Measurements from ENCODE around the gene GPRIN3.
"Not testable (repeated sequence)": the region's sequence is repeated elsewhere in the genome, so short reads cannot be mapped to it uniquely, and the experiment has no call there.

GPRIN3 gene

DNA sequence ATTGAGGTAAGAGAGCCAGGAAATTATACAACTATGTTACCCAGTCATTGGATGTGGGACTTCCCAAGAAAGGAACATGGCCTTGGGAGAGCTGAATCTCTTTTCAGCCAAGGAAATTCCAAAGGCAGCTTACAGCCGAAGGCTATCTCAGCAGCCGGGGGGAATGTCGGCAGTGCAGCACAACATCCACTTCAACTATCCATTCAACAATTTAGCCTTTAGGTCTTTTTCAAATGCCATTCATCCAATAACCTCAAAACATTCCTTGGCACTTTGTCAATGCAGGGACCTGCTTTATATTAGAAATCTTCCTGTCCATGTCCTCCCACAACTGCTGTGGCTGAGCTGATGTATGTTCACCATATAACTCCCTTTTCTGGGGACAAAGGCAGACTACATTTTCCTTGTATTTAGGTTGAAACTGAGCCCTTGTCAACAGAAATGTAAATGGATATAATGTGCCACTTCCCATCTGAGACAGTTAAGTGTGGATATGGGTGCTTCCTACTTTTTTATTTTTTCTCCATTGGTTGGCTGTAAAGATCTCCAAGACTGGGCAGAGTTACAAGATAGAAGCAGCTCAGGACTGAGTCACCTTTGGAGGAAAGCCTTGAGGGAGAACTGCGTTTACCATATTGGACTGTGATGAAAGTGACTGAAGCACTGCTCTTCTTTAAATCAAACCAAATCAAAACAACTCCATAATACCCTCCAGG, 94.8 kb downstream of the GPRIN3 start:
- DNase-seq = no peak

DNA sequence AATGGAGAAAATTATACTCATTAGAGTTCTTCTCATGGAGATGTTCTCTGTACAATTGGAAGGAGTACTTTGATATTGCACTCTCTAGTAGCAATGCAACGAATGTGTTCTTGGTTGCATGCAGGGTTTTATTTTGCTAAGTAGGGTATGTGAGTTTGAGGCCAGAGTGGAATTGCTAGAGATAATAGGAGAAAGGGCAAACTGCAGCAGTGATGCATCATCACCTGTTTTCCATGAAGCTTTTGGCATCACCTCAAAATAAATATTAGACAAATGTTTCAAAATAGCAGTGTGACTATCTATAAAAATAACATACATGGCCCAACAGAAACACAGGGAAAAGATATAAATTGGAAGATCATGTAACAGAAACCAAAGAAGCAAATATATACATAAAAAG, 103.0 kb downstream of the GPRIN3 start:
- DNase-seq = no peak

DNA sequence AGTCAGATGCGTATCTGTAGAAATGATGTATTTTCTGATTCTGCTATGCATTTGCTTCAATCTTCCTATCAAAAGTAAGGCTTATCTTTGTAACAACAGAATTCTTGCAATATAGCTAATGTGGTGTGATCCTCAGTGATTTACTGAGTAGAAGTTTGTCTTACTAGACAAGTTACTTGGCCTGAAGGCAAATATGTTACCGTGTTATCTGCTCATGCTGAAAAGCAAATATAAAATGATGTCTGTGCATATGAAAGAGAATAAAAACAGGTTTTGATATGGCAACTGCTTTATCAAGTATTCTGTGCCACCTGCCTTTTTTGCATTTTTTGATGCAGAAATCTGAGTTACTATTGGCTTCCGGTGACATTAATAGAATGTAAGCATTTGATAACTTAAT, 103.7 kb downstream of the GPRIN3 start:
- DNase-seq = no peak

DNA sequence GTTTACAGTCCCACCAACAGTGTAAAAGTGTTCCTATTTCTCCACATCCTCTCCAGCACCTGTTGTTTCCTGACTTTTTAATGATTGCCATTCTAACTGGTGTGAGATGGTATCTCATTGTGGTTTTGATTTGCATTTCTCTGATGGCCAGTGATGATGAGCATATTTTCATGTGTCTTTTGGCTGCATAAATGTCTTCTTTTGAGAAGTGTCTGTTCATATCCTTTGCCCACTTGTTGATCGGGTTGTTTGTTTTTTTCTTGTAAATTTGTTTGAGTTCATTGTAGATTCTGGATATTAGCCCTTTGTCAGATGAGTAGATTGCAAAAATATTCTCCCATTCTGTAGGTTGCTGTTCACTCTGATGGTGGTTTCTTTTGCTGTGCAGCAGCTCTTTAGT, 108.2 kb downstream of the GPRIN3 start:
- DNase-seq = not testable (repeated sequence)

DNA sequence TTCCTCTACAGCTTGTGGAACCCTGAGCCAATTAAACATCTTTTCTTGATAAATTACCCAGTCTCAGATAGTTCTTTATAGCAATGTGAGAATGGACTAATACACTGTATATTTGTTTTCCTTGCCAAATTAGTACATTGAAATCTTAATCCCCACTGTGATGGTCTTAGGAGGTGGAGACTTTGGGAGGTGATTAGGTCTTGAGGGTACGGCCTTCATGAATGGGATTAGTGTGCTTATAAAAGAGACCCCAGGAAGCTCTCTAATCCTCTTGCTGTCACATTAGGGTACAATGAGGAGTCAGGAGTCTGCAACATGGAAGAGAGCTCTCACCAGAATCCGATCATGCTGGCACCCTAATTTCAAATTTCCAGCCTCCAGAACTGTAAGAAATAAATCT, 109.7 kb downstream of the GPRIN3 start:
- no peak for DNase-seq

DNA sequence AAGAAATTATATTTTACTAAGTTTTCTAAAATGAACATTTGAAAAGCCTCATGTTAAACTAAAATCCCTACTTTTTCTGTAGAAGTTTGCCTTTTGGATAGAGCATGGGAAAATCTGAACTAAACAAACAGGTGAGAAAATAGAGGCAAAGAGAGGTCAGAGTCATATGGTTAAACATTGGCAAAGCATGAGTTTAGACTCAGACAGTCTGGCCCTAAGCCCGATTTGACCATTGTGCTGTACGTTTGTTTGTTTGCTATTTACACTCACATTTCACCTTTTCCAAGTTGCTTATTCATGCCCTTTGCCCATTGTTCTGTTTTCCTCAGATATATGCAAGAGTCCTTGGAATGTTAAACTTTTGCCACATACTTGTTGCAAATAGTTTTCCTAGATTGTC, 110.9 kb downstream of the GPRIN3 start:
- DNase-seq = no peak

DNA sequence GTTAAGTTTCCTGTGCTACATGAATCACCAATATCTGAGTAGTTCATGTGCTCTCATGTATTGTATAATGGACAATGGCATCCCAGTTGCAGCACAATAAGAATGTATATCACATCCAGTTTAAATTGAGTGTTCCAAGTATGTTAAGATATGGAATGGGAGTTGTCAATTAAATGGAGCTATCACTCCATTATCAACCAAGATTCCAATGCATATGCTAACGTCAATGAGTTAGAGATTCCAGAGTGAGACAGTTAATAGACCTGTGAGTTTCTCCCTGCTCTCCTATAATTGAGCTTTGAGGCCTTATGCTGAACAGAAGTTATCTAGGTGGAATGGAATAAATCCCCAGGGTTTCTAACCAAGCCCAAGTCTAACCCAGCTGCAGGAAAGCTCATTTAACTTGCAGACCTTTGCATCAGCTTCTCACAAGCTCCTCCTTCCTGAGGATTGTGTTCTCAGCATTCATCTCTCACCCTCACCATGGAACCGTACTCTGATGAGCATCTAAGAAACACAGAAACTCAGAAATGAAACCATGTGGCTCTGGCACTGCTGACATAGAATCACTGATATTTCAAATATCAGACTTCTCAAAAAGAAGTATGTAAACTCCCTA, 111.4 kb downstream of the GPRIN3 start:
- DNase-seq = no peak

DNA sequence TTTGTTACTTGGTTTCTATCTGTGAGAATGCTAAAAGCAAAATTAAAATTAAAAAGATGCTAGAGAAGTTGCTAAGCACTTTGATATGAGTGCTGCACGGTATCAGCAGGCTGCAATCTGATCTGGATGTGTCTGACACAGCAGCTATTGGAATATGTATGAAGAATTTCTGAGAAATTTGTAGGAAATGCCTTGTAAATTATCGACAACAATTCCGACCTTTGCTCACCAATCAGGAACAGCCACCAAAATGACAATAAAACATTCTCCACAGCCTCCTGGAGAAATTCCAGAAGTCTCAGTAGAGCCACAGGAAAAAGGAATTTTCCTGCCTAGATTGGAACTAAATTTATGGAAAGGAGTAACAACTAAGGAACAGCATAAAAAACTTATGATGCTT, 113.8 kb downstream of the GPRIN3 start:
- no peak for DNase-seq

All from stimulated activated CD4-positive, alpha-beta T cell treated with anti-CD3 and anti-CD28 coated beads, Interleukin-4, amount 100 ng/mL, for 24 hours (primary cell).